Upper lobe of left lung (tissue), 6 donors: ENCODE data around the gene ARHGAP15. TPM values are rescaled to one million over a fixed set of nuclear protein-coding genes. Genes with fewer than 3 reads are reported as not detected.
A peak's percentile ranks its signal among the peaks of the same experiment; 100 is the strongest.

Source experiments
- ATAC-seq, 2 donors: fragments of 200-7000 bp; cut with Tn5 transposase; one replicate each; pipeline ENCODE4 v1.9.1; 2022; ENCODE audit warnings: mild to moderate bottlenecking in 2 of 2, moderate library complexity in 2 of 2; ENCODE audit not compliant: low FRiP score in 2 of 2
- DNase-seq, 2 donors: peaks; one replicate each; pipeline ENCODE4 v3.0.0-alpha.2; 2019 to 2020
- H3K27ac ChIP-seq, 4 donors: fragments of 200-600 bp; sonication (generic); one replicate each; pipeline ENCODE4 v1.5.1; 2016 to 2019
- H3K27me3 ChIP-seq, 4 donors: fragments of 200-600 bp; sonication (generic); one replicate each; pipeline ENCODE4 v1.5.1; 2017 to 2019
- H3K36me3 ChIP-seq, 4 donors: fragments of 200-600 bp; sonication (generic); one replicate each; pipeline ENCODE4 v1.5.1; 2016 to 2019
- H3K4me1 ChIP-seq, 4 donors: fragments of 200-600 bp; sonication (generic); one replicate each; pipeline ENCODE4 v1.5.1; 2018 to 2019
- H3K4me3 ChIP-seq, 4 donors: fragments of 200-600 bp; sonication (generic); one replicate each; pipeline ENCODE4 v1.5.1; 2017 to 2019; ENCODE audit warnings: mild to moderate bottlenecking in 2 of 4, moderate library complexity in 1 of 4
- H3K9me3 ChIP-seq, 4 donors: fragments of 200-600 bp; sonication (generic); one replicate each; pipeline ENCODE4 v1.5.1; 2018 to 2019
- CTCF ChIP-seq, 6 experiments: fragments of 450-650 bp in 4 of 6; fragments of 200-600 bp in 2 of 6; sonication (generic) in 2 of 6; IDR thresholded peaks; one replicate each; pipeline ENCODE4 v1.5.1; 2016 to 2019; ENCODE audit warnings: antibody characterized with exemption in 6 of 6
- EP300 ChIP-seq, 4 donors: sonication (generic); formaldehyde crosslinking; IDR thresholded peaks; one replicate each; pipeline ENCODE4 v1.5.1; 2017; ENCODE audit warnings: antibody characterized with exemption in 4 of 4, control low read depth in 2 of 4
- POLR2A ChIP-seq, 4 donors: fragments of 450-650 bp; IDR thresholded peaks; one replicate each; pipeline ENCODE4 v1.5.1; 2016 to 2017; ENCODE audit warnings: antibody characterized with exemption in 4 of 4, mild to moderate bottlenecking in 2 of 4
- POLR2AphosphoS5 ChIP-seq, 2 donors: sonication (generic); formaldehyde crosslinking; IDR thresholded peaks; one replicate each; pipeline ENCODE4 v1.5.1; 2017; ENCODE audit warnings: antibody characterized with exemption in 2 of 2
- WGBS, 2 donors: methylation state at CpG; one replicate each; pipeline ENCODE4 v1.1.5; 2017 to 2018; 5-methylcytosine and 5-hydroxymethylcytosine counted together
- total RNA-seq, 6 donors: library from RNA; depleted of rRNA in 4 of 6; stranded (reverse); fragments of >200 nt in 4 of 6; gene quantifications; one replicate each; pipeline versions ENCODE4 v1.1.0 to v1.2.1, GENCODE V29; 2016 to 2021
- donor health status: DM: no; HTN: no; CAD: no; lungs with moderate emphysema.
- donor health status: DM: no; HTN: yes; CAD: no; lungs with severe emphysema.

Gene ARHGAP15
- total RNA-seq, 6 donors from 2014 or later = 11.9 to 57.6 (median 17.5) TPM

GRCh38 chr2:143635302-143635701 lies 506.1 kb downstream of the ARHGAP15 start:
- WGBS, 2 donors = 56 to 65% methylated on average over 2 of the region's 2 CpGs
- no peaks in the 10 kb centered on the region for H3K9me3 ChIP-seq
- TF ChIP-seq CTCF (IDR thresholded peaks at IDR 0.05) = no peak
- TF ChIP-seq POLR2A (IDR thresholded peaks at IDR 0.05) = no peak
- no peak for TF ChIP-seq EP300 (IDR thresholded peaks at IDR 0.05)
- no peak for TF ChIP-seq POLR2AphosphoS5 (IDR thresholded peaks at IDR 0.05)
- H3K27me3 ChIP-seq = no peaks in the 10 kb centered on the region
- ATAC-seq = peak in 1 of 2 donors; percentile 11
- DNase-seq = no peak
- H3K4me3 ChIP-seq = no peak overlapping the region
- H3K4me1 ChIP-seq = no peaks in the 10 kb centered on the region
- H3K36me3 ChIP-seq = no peaks in the 10 kb centered on the region
- H3K27ac ChIP-seq = no peak overlapping the region

DNA sequence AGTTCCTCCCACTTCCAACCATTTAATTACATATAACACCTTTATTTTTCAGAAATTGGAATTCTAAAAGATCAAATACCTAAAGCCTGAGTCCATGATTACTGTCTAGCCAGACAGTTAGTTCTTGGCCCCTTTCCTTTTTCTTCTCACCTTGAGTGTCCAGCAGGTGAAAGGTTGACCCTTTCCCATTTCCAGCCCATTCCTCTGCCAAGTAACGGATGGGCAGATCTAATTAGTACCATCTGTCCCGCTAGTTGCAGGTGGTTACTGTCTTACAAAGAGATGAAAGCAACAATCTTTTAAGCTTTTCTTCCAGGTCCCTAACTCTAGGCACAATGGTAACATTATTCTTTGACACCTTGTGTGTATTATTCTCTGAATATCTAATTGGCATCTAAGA lies 506.7 kb downstream of the ARHGAP15 start:
- Histone ChIP-seq H3K27ac (no peak overlapping the region), H3K36me3 (no peaks in the 10 kb centered on the region), H3K4me3 (no peak overlapping the region), H3K27me3 (no peaks in the 10 kb centered on the region), H3K4me1 (no peaks in the 10 kb centered on the region), H3K9me3 (no peaks in the 10 kb centered on the region)
- WGBS, 2 donors = 85 to 97% methylated on average over 2 of the region's 2 CpGs
- DNase-seq (no peak), ATAC-seq (no peak)
- TF ChIP-seq CTCF (IDR thresholded peaks at IDR 0.05) = no peak
- no peak for TF ChIP-seq POLR2AphosphoS5 (IDR thresholded peaks at IDR 0.05)
- TF ChIP-seq POLR2A (IDR thresholded peaks at IDR 0.05) = no peak

GRCh38 chr2:143640826-143641225 lies 511.6 kb downstream of the ARHGAP15 start:
- Histone ChIP-seq H3K9me3 (no peaks in the 10 kb centered on the region), H3K36me3 (no peaks in the 10 kb centered on the region), H3K4me3 (no peak overlapping the region), H3K27me3 (no peaks in the 10 kb centered on the region), H3K4me1 (no peaks in the 10 kb centered on the region), H3K27ac (no peak overlapping the region)
- ATAC-seq = no peak
- WGBS, 2 donors = 72 to 81% methylated on average over 5 of the region's 5 CpGs
- DNase-seq = no peak
- TF ChIP-seq POLR2A (IDR thresholded peaks at IDR 0.05) (no peak), POLR2AphosphoS5 (IDR thresholded peaks at IDR 0.05) (no peak), EP300 (IDR thresholded peaks at IDR 0.05) (no peak), CTCF (IDR thresholded peaks at IDR 0.05) (no peak)

GRCh38 chr2:143645921-143646645 lies 516.9 kb downstream of the ARHGAP15 start:
- H3K9me3 ChIP-seq = no peaks in the 10 kb centered on the region
- no peak overlapping the region for H3K27ac ChIP-seq
- no peak overlapping the region for H3K4me3 ChIP-seq
- DNase-seq (no peak), ATAC-seq (no peak)
- TF ChIP-seq EP300 (IDR thresholded peaks at IDR 0.05) (no peak), POLR2A (IDR thresholded peaks at IDR 0.05) (no peak), CTCF (IDR thresholded peaks at IDR 0.05) (no peak), POLR2AphosphoS5 (IDR thresholded peaks at IDR 0.05) (no peak)
- H3K36me3 ChIP-seq = no peaks in the 10 kb centered on the region
- H3K27me3 ChIP-seq = no peaks in the 10 kb centered on the region
- WGBS, 2 donors = 73 to 86% methylated on average over 5 of the region's 5 CpGs
- no peaks in the 10 kb centered on the region for H3K4me1 ChIP-seq

GRCh38 chr2:143649226-143649740 lies 520.1 kb downstream of the ARHGAP15 start:
- TF ChIP-seq EP300 (IDR thresholded peaks at IDR 0.05) = no peak
- no peak for TF ChIP-seq CTCF (IDR thresholded peaks at IDR 0.05)
- no peak for TF ChIP-seq POLR2AphosphoS5 (IDR thresholded peaks at IDR 0.05)
- no peak for TF ChIP-seq POLR2A (IDR thresholded peaks at IDR 0.05)
- Histone ChIP-seq H3K27me3 (no peaks in the 10 kb centered on the region), H3K4me3 (no peak overlapping the region), H3K27ac (no peak overlapping the region), H3K9me3 (peaks cover 0 to 3% (median 1%) of the 10 kb centered on the region in 4 donors), H3K4me1 (no peaks in the 10 kb centered on the region), H3K36me3 (no peaks in the 10 kb centered on the region)
- WGBS, 2 donors = 74 to 83% methylated on average over 4 of the region's 4 CpGs
- DNase-seq (no peak), ATAC-seq (no peak)
